ENCODE results near the gene CASP12.

CASP12 gene

DNA sequence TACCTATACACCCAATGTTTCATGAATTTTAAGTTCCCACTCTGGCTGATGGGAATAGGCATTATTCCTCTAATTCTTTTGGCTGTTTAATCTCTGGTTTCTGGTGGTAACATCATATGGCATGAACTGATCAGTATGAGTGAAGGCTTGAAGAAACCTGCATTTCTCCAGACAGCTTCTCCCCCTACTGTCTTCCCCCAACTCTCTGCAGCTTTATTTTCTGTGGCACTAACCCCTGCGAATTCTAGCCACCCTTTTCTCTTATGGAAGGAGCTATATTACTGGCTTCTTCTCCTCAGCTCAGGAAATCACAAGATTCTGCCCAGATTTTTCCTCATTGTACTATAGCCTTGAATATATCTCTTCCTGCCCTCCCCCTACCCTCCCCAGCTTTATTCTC lies 57.1 kb downstream of the CASP12 start:
- DNase-seq (ENCODE audit: low read depth in 2 of 2), result no peak

DNA sequence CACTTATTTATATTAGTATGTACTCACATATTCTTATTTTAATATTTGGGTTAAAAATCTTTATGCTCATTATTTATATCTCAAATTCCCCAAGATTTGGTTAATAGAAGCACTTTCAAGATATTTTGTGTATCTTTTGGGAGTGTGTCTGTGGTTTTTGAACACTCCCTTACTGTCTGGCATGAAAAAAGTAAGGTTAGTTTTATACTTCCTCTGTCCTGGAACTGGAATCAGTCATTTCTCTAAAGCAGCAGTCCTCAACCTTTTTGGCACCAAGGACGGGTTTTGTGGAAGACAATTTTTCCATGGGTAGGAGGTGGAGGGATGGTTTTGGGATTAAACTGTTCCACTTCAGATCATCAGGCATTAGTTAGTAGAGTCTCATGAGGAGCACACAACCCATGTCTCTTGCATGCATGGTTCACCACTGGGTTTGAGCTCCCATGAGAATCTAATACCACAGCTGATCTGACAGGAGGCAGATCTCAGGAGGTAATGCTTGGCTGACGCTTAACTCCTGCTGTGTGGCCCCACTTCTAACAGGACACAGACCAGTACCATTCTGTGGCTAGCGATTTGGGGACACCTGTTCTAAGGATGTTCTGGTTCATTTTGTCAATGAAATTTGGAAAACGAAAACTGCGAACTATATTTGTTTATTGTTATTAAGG lies 60.2 kb downstream of the CASP12 start:
- no peak for DNase-seq (ENCODE audit: low read depth in 2 of 2)

DNA sequence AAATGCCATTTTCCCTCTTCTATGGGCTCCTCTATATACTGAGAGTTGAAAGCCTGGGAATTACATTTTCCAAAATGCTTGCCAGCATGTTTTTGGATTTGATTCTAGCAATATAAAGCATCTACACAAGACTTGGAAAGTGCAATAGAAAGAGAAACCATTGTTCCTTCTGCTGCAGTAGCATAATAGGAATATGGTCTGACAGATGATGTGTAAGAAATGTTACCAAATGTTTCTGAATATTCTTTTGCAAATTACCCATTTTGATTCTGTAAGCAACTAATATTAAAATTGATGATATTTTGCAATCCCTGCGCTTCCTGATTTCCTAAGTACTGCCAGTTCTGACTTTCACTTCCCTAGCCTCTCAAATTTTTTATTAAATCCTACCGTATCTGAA lies 61.6 kb downstream of the CASP12 start:
- DNase-seq (ENCODE audit: low read depth in 2 of 2), result no peak

All from stimulated activated CD8-positive, alpha-beta memory T cell treated with anti-CD3 and anti-CD28 coated beads, Interleukin-15, amount 100 ng/mL, for 4 hours (primary cell).